H9 (cell line): ENCODE results near the gene RUNX1. TPM values are rescaled to one million over a fixed set of nuclear protein-coding genes. Genes with fewer than 3 reads are reported as not detected.

ENCODE experiments used
- DNase-seq: peaks from one replicate; pipeline ENCODE4 v3.0.0-alpha.2; 2017
- H2AFZ ChIP-seq: one replicate; pipeline ENCODE4 v1.6.1; 2013; ENCODE audit warnings: mild to moderate bottlenecking, low read length, control low read depth, moderate library complexity
- H2AK5ac ChIP-seq: 2 replicates; pipeline ENCODE4 v1.6.1; 2013; ENCODE audit warnings: low read length, control low read depth, mixed read lengths; ENCODE audit not compliant: insufficient read length
- H2BK120ac ChIP-seq: one replicate; pipeline ENCODE4 v1.6.1; 2013; ENCODE audit warnings: low read depth, mild to moderate bottlenecking, low read length, control low read depth, inconsistent platforms; ENCODE audit not compliant: poor library complexity, severe bottlenecking
- H2BK12ac ChIP-seq: 2 replicates; pipeline ENCODE4 v1.6.1; 2013; ENCODE audit warnings: low read length, control low read depth, mixed read lengths, low read depth; ENCODE audit not compliant: insufficient read length
- H2BK15ac ChIP-seq: 2 replicates; pipeline ENCODE4 v1.6.1; 2013; ENCODE audit warnings: low read depth, low read length, control low read depth
- H2BK20ac ChIP-seq: one replicate; pipeline ENCODE4 v1.6.1; 2013; ENCODE audit warnings: low read depth, mild to moderate bottlenecking, low read length, control low read depth, inconsistent platforms; ENCODE audit not compliant: poor library complexity, severe bottlenecking
- H2BK5ac ChIP-seq: 2 replicates; pipeline ENCODE4 v1.6.1; 2013; ENCODE audit warnings: low read length, control low read depth, mixed read lengths; ENCODE audit not compliant: insufficient read length
- H3K14ac ChIP-seq: 2 replicates; pipeline ENCODE4 v1.6.1; 2013; ENCODE audit warnings: low read length, control low read depth; ENCODE audit not compliant: insufficient read depth
- H3K18ac ChIP-seq: 2 replicates; pipeline ENCODE4 v1.6.1; 2013; ENCODE audit warnings: low read depth, mild to moderate bottlenecking, mixed read lengths, low read length, control low read depth; ENCODE audit not compliant: insufficient read length
- H3K23ac ChIP-seq: 2 replicates; pipeline ENCODE4 v1.6.1; 2013; ENCODE audit warnings: low read length, control low read depth, mixed read lengths, low read depth; ENCODE audit not compliant: insufficient read length
- H3K23me2 ChIP-seq: 2 replicates; pipeline ENCODE4 v1.6.1; 2013; ENCODE audit warnings: low read depth, mild to moderate bottlenecking, mixed read lengths, low read length, control low read depth; ENCODE audit not compliant: insufficient read length, poor library complexity, severe bottlenecking
- H3K27ac ChIP-seq: 2 replicates; pipeline ENCODE4 v1.5.1; 2013; ENCODE audit warnings: low read length, control low read depth, mixed read lengths, low read depth; ENCODE audit not compliant: insufficient read length
- H3K27me3 ChIP-seq: 2 replicates; pipeline ENCODE4 v1.6.1; 2013; ENCODE audit warnings: low read length, control low read depth, inconsistent platforms; ENCODE audit not compliant: insufficient read depth
- H3K4ac ChIP-seq: 2 replicates; pipeline ENCODE4 v1.6.1; 2013; ENCODE audit warnings: low read depth, mild to moderate bottlenecking, control low read depth, inconsistent platforms, low read length, moderate library complexity
- H3K4me1 ChIP-seq: 2 replicates; pipeline ENCODE4 v1.6.1; 2013; ENCODE audit warnings: low read length, control low read depth, inconsistent platforms; ENCODE audit not compliant: insufficient read depth
- H3K4me2 ChIP-seq: 2 replicates; pipeline ENCODE4 v1.6.1; 2013; ENCODE audit warnings: low read length, control low read depth, mixed read lengths; ENCODE audit not compliant: insufficient read length, insufficient read depth
- H3K56ac ChIP-seq: 2 replicates; pipeline ENCODE4 v1.6.1; 2013; ENCODE audit warnings: low read depth, mild to moderate bottlenecking, mixed read lengths, low read length, control low read depth; ENCODE audit not compliant: insufficient read length
- H3K79me1 ChIP-seq: 2 replicates; pipeline ENCODE4 v1.6.1; 2013; ENCODE audit warnings: low read depth, mild to moderate bottlenecking, moderate library complexity, low read length, control low read depth, inconsistent platforms; ENCODE audit not compliant: insufficient read depth, poor library complexity, severe bottlenecking
- H3K79me2 ChIP-seq: 2 replicates; pipeline ENCODE4 v1.6.1; 2013; ENCODE audit warnings: low read length, control low read depth, inconsistent platforms; ENCODE audit not compliant: insufficient read depth
- H3K9ac ChIP-seq: 2 replicates; pipeline ENCODE4 v1.6.1; 2013; ENCODE audit warnings: low read length, control low read depth, mixed read lengths; ENCODE audit not compliant: insufficient read length; ENCODE audit errors: extremely low read depth
- H3K9me3 ChIP-seq: one replicate; pipeline ENCODE4 v1.6.1; 2013; ENCODE audit warnings: low read depth, low read length, inconsistent platforms; ENCODE audit not compliant: control insufficient read depth
- H3T11ph ChIP-seq: one replicate; pipeline ENCODE4 v1.6.1; 2013; ENCODE audit warnings: mild to moderate bottlenecking, low read length, control low read depth, inconsistent platforms
- H4K20me1 ChIP-seq: one replicate; pipeline ENCODE4 v1.6.1; 2013; ENCODE audit not compliant: control insufficient read depth, insufficient read length, insufficient read depth
- H4K5ac ChIP-seq: 2 replicates; pipeline ENCODE4 v1.6.1; 2013; ENCODE audit warnings: low read depth, mild to moderate bottlenecking, mixed read lengths, low read length, control low read depth; ENCODE audit not compliant: insufficient read length
- H4K8ac ChIP-seq: replicated peaks from 2 replicates; pipeline ENCODE4 v1.6.1; 2013; ENCODE audit warnings: low read length, control low read depth, mixed read lengths, low read depth; ENCODE audit not compliant: insufficient read length
- H4K91ac ChIP-seq: 2 replicates; pipeline ENCODE4 v1.6.1; 2013; ENCODE audit warnings: low read depth, mild to moderate bottlenecking, moderate library complexity, mixed read lengths, low read length, control low read depth; ENCODE audit not compliant: insufficient read length
- H3K27ac Mint-ChIP-seq, 3 experiments: 2 replicates in 2 of 3; 3 replicates in 1 of 3; pipeline ENCODE4 v1.8.0; 2020 to 2021; ENCODE audit warnings: mixed read lengths in 3 of 3, mild to moderate bottlenecking in 1 of 3, moderate library complexity in 1 of 3
- H3K27me3 Mint-ChIP-seq: 2 replicates; pipeline ENCODE4 v1.8.0; 2021; ENCODE audit warnings: low read depth, mild to moderate bottlenecking, moderate library complexity, mixed read lengths
- H3K36me3 Mint-ChIP-seq, 3 experiments: 2 replicates in 2 of 3; 3 replicates in 1 of 3; pipeline ENCODE4 v1.8.0; 2020 to 2021; ENCODE audit warnings: low read depth in 3 of 3, mixed read lengths in 3 of 3; ENCODE audit not compliant: insufficient read depth in 1 of 3
- H3K4me1 Mint-ChIP-seq, 2 experiments: 2 replicates each; pipeline ENCODE4 v1.8.0; 2020; ENCODE audit warnings: mixed read lengths in 2 of 2
- H3K4me3 Mint-ChIP-seq, 2 experiments: 2 replicates in 1 of 2; 3 replicates in 1 of 2; pipeline ENCODE4 v1.8.0; 2020 to 2021; ENCODE audit warnings: mild to moderate bottlenecking in 2 of 2, mixed read lengths in 2 of 2, moderate library complexity in 1 of 2
- H3K9me3 Mint-ChIP-seq, 2 experiments: 2 replicates in 1 of 2; 3 replicates in 1 of 2; pipeline ENCODE4 v1.8.0; 2020; ENCODE audit warnings: mild to moderate bottlenecking in 2 of 2, mixed read lengths in 2 of 2, moderate library complexity in 1 of 2
- CTCF ChIP-seq: fragments of 200-600 bp; sonication (generic); conservative IDR thresholded peaks from 3 replicates; pipeline ENCODE4 v1.8.0; 2021; ENCODE audit warnings: antibody characterized with exemption, mild to moderate bottlenecking
- WGBS: extraction: QIAGEN DNeasy Blood & Tissue Kit; methylation state at CpG from one replicate; pipeline ENCODE4 v1.1.7; 2013; ENCODE audit warnings: missing lambda C conversion rate, low lambda C conversion rate, mixed read lengths; ENCODE audit not compliant: insufficient read length; ENCODE audit errors: extremely low coverage; 5-methylcytosine and 5-hydroxymethylcytosine counted together
- total RNA-seq: library from RNA; stranded (reverse); gene quantifications from 2 replicates; pipeline ENCODE4 v1.2.1, GENCODE V29; 2021

The RUNX1 gene
- total RNA-seq, 1 experiment from 2014 or later, result 0.72 TPM

GRCh38 chr21:34807146-34807880 lies 241.8 kb downstream of the RUNX1 start:
- Histone ChIP-seq H2BK120ac (no peak overlapping the region), H3K27me3 (no peaks in the 10 kb centered on the region), H3K23ac (no peak overlapping the region), H4K8ac (no peak overlapping the region), H4K5ac (no peak overlapping the region), H2BK5ac (no peak overlapping the region), H2BK12ac (no peak overlapping the region), H2AK5ac (no peak overlapping the region), H2BK15ac (no peak overlapping the region), H3K23me2 (no peaks in the 10 kb centered on the region), H4K91ac (no peak overlapping the region), H3K4me1 (no peaks in the 10 kb centered on the region), H3K14ac (no peak overlapping the region), H2AFZ (no peak overlapping the region), H4K20me1 (no peaks in the 10 kb centered on the region), H3K18ac (no peak overlapping the region), H3K56ac (no peak overlapping the region), H3K9me3 (no peaks in the 10 kb centered on the region), H3T11ph (no peak overlapping the region), H3K9ac (no peak overlapping the region), H3K4me2 (no peak overlapping the region), H3K4ac (no peak overlapping the region), H2BK20ac (no peak overlapping the region), H3K27ac (no peak overlapping the region), H3K79me2 (no peaks in the 10 kb centered on the region), H3K79me1 (no peaks in the 10 kb centered on the region)
- no peak for TF ChIP-seq CTCF
- Mint-ChIP-seq H3K4me1 (peaks cover 6 to 12% of the 10 kb centered on the region in 2 experiments), H3K27ac (0 out of 7 replicates have a peak overlapping the region, but pooled peaks of 1 of the 3 experiments have one; percentile 60), H3K36me3 (peaks cover 0 to 26% (median 2%) of the 10 kb centered on the region in 3 experiments; a peak in 5 of 7 replicates), H3K9me3 (peaks cover 16% of the 10 kb centered on the region in 2 experiments), H3K4me3 (no peak overlapping the region), H3K27me3 (peaks cover 8% of the 10 kb centered on the region)
- no CpG with 5 or more reads among the region's 7 CpGs for WGBS
- no peak for DNase-seq
